ENCODE results near the gene CD3E. TPM values are rescaled to one million over a fixed set of nuclear protein-coding genes. Genes with fewer than 3 reads are reported as not detected.

CD3E gene
- total and polyA plus RNA-seq, 12 donors = 0.63 to 3.4 (median 2.7) TPM; not detected in 2

GRCh38 chr11:118343248-118343647 lies 38.7 kb downstream of the CD3E start:
- Histone ChIP-seq H3K4me1 (replicated peaks in 1 of 2) (no peaks in the 10 kb centered on the region), H3K27ac (no peak overlapping the region), H3K9me3 (replicated peaks in 1 of 3) (no peaks in the 10 kb centered on the region), H3K36me3 (replicated peaks in 1 of 2) (no peaks in the 10 kb centered on the region), H3K27me3 (peaks cover 5% of the 10 kb centered on the region), H3K4me3 (no peak overlapping the region)
- no peak for DNase-seq
- TF ChIP-seq POLR2A (IDR thresholded peaks at IDR 0.05) = no peak
- TF ChIP-seq, protein P1, sequence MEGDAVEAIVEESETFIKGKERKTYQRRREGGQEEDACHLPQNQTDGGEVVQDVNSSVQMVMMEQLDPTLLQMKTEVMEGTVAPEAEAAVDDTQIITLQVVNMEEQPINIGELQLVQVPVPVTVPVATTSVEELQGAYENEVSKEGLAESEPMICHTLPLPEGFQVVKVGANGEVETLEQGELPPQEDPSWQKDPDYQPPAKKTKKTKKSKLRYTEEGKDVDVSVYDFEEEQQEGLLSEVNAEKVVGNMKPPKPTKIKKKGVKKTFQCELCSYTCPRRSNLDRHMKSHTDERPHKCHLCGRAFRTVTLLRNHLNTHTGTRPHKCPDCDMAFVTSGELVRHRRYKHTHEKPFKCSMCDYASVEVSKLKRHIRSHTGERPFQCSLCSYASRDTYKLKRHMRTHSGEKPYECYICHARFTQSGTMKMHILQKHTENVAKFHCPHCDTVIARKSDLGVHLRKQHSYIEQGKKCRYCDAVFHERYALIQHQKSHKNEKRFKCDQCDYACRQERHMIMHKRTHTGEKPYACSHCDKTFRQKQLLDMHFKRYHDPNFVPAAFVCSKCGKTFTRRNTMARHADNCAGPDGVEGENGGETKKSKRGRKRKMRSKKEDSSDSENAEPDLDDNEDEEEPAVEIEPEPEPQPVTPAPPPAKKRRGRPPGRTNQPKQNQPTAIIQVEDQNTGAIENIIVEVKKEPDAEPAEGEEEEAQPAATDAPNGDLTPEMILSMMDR (IDR thresholded peaks at IDR 0.05) = no peak
- 51 to 73% (median 69%) methylated on average over 9 of the region's 9 CpGs for WGBS, 4 donors
- intact Hi-C loops (cut with DNase I) = no loop called here

DNA sequence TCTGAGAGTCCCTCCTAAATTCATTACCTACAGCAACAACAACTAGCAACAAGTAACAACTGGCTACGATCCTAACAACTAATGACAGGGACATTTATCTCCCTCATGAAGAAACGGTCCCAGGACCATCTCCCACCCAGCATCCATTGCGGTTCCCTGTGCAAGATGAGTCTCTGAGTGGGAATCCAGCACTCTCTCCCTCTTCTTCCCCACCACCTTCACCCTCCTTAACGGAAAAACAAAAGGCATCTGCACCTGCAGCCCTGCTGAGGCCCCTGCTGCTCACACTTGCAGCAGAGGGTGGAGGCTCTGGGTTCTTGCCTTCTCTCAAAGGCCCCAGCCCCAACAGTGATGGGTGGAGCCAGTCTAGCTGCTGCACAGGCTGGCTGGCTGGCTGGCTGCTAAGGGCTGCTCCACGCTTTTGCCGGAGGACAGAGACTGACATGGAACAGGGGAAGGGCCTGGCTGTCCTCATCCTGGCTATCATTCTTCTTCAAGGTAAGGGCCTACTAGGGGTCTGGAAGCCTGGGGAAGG lies 39.5 kb downstream of the CD3E start, which contains the start of gene CD3G:
Gene CD3G (plus strand): TSS at position 364 of the 535 bp plus-strand sequence. CDS start 80 bp downstream, at position 444.
- H3K36me3 ChIP-seq (replicated peaks in 1 of 2) = no peaks in the 10 kb centered on the region
- TF ChIP-seq, protein P1 (IDR thresholded peaks at IDR 0.05) = no peak
- no peak for TF ChIP-seq POLR2A (IDR thresholded peaks at IDR 0.05)
- H3K27ac ChIP-seq = no peak within 1 kb of the TSS
- H3K4me3 ChIP-seq = no peak within 1 kb of the TSS
- 63 to 70% (median 68%) methylated on average over 4 to 6 of the region's 6 CpGs for WGBS, 4 donors
- no peaks in the 10 kb centered on the region for H3K4me1 ChIP-seq (replicated peaks in 1 of 2)
- no peaks in the 10 kb centered on the region for H3K9me3 ChIP-seq (replicated peaks in 1 of 3)
- intact Hi-C loops (cut with DNase I) = no loop called here
- no peak for DNase-seq
- H3K27me3 ChIP-seq = peaks cover 5% of the 10 kb centered on the region

DNA sequence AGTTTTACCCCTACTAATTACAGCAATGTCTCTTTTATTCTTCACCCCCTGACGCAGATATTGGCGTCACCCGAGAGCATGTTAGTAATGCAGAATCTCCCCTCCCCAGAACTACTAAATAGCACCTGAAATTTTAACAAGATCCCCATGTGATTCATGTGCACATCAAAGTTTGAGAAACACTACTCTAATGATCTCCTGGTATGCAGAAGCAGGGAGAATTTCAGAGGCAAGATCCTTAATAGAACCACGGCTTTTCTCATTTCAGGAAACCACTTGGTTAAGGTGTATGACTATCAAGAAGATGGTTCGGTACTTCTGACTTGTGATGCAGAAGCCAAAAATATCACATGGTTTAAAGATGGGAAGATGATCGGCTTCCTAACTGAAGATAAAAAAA lies 44.9 kb downstream of the CD3E start:
- Histone ChIP-seq H3K27ac (no peak overlapping the region), H3K27me3 (peaks cover 5% of the 10 kb centered on the region), H3K36me3 (replicated peaks in 1 of 2) (no peaks in the 10 kb centered on the region), H3K4me1 (replicated peaks in 1 of 2) (no peaks in the 10 kb centered on the region), H3K9me3 (replicated peaks in 1 of 3) (no peaks in the 10 kb centered on the region), H3K4me3 (no peak overlapping the region)
- WGBS, 4 donors = 58 to 74% (median 63%) methylated on average over 6 of the region's 6 CpGs
- TF ChIP-seq, protein P1 (IDR thresholded peaks at IDR 0.05) = no peak
- no peak for TF ChIP-seq POLR2A (IDR thresholded peaks at IDR 0.05)
- intact Hi-C loops (cut with DNase I) = no loop called here
- DNase-seq = no peak

DNA sequence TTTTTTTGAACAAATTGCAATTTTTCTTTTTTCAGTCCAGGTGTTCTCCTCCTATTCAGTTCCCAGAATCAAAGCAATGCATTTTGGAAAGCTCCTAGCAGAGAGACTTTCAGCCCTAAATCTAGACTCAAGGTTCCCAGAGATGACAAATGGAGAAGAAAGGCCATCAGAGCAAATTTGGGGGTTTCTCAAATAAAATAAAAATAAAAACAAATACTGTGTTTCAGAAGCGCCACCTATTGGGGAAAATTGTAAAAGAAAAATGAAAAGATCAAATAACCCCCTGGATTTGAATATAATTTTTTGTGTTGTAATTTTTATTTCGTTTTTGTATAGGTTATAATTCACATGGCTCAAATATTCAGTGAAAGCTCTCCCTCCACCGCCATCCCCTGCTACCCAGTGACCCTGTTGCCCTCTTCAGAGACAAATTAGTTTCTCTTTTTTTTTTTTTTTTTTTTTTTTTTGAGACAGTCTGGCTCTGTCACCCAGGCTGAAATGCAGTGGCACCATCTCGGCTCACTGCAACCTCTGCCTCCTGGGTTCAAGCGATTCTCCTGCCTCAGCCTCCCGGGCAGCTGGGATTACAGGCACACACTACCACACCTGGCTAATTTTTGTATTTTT lies 48.7 kb downstream of the CD3E start:
- Histone ChIP-seq H3K4me3 (no peak overlapping the region), H3K27me3 (no peaks in the 10 kb centered on the region), H3K4me1 (replicated peaks in 1 of 2) (no peaks in the 10 kb centered on the region), H3K27ac (no peak overlapping the region), H3K9me3 (replicated peaks in 1 of 3) (no peaks in the 10 kb centered on the region), H3K36me3 (replicated peaks in 1 of 2) (no peaks in the 10 kb centered on the region)
- WGBS, 4 donors = 6 to 25% (median 9%) methylated on average over 6 of the region's 6 CpGs
- no peak for TF ChIP-seq POLR2A (IDR thresholded peaks at IDR 0.05)
- TF ChIP-seq, protein P1 (IDR thresholded peaks at IDR 0.05) = peak; percentile 31 to 65 (median 56)
- intact Hi-C loops (cut with DNase I) = loop anchor here (2.0 to 5.0 kb wide), 3 partner anchors 154 to 206 kb away; no protein-coding TSS in a partner anchor
- DNase-seq = no peak

All from adrenal gland (tissue), 12 donors.